DOHH2 (cell line): ENCODE results near the gene THSD7A.

Source experiments
- CTCF ChIP-seq: fragments of 200-600 bp; sonication (generic); IDR thresholded peaks from one replicate; pipeline ENCODE4 v1.5.1; 2014; ENCODE audit warnings: antibody characterized with exemption, mild to moderate bottlenecking, low read depth, low read length; ENCODE audit not compliant: poor library complexity, severe bottlenecking
- EZH2phosphoT487 ChIP-seq: fragments of 200-600 bp; sonication (generic); IDR thresholded peaks from 2 replicates; pipeline ENCODE4 v1.6.1; 2017; ENCODE audit warnings: borderline replicate concordance, mild to moderate bottlenecking, antibody characterized with exemption, low read length, moderate library complexity, mixed read lengths

- TF ChIP-seq CTCF (no peak), EZH2phosphoT487 (no peak)
Observed at GRCh38 chr7:11576310-11576709, 255.7 kb downstream of the THSD7A start.
